ENCODE results near the gene MTA3. TPM values are rescaled to one million over a fixed set of nuclear protein-coding genes. Genes with fewer than 3 reads are reported as not detected.
A peak's percentile ranks its signal among the peaks of the same experiment; 100 is the strongest.

MTA3 gene
- total RNA-seq, 1 donor from 2014 or later, result 39.8 TPM

DNA sequence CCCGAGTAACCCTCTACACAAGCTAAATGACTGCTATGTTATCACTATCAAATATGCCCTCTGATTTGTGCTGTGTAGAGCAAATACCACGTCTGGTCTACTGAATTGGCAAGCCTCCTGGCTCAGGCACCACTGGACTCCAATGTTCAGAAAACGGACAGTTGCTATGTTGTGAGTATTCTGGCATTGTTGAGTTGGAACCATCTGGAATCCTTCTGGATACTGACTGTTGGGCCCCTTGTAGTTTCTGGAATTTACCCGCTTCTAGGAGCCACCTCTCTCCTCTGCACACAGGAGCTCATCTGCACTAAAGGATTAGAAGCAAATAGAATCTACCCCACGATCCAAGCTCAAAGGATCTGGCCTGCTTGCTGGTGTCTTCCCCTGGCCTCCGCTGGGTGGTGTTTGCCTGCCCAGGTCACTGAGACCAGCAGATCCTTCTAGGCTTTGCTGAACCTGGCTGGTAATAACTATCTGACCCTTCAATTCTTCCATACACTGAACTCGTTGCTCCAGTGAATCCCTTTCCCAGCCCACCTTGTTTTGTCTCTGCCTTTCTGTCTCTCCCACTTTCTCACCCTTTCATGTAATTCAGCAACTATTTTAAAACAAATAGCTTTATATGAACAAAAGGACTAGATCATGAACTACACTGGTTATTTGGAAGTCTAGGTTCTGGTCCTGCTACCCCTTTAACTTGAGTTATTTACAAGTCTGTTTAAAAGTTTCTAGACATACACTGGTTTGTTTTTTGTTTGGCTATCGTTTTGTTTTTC, 226.0 kb downstream of the MTA3 start:
- H3K36me3 Mint-ChIP-seq (ENCODE audit: low read depth), result peaks cover 3% of the 10 kb centered on the region
- peaks cover 33% of the 10 kb centered on the region for H3K4me1 Mint-ChIP-seq (ENCODE audit: low read depth)
- no peak for DNase-seq (ENCODE audit: low spot score)
- no peak overlapping the region for H3K4me3 Mint-ChIP-seq (ENCODE audit: low read depth)
- intact Hi-C loops (cut with micrococcal nuclease), result no loop called here
- no peaks in the 10 kb centered on the region for H3K9me3 Mint-ChIP-seq
- H3K27me3 Mint-ChIP-seq (ENCODE audit: low read depth), result peaks cover 32% of the 10 kb centered on the region
- H3K27ac Mint-ChIP-seq, result no peak overlapping the region

DNA sequence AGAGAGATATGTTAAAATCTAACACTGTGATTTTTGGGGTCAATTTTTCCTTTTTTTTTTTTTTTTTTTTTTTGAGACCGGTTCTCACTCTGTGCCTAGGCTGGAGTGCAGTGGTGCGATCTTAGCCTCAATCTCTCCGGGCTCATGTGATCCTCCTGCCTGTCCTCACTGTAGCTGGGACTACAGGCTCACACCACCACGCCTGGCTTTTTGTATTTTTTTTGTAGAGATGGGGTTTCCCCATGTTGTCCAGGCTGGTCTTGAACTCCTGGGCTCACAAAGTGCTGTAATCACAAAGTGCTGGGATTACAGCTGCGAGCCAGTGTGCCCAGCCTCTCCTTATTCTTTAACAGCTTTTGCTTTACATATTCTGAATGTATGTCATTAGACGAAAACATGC, 226.8 kb downstream of the MTA3 start:
- Mint-ChIP-seq H3K4me3 (ENCODE audit: low read depth) (no peak overlapping the region), H3K27me3 (ENCODE audit: low read depth) (peaks cover 28% of the 10 kb centered on the region), H3K4me1 (ENCODE audit: low read depth) (peaks cover 33% of the 10 kb centered on the region), H3K36me3 (ENCODE audit: low read depth) (peaks cover 3% of the 10 kb centered on the region), H3K9me3 (no peaks in the 10 kb centered on the region), H3K27ac (no peak overlapping the region)
- no peak for DNase-seq (ENCODE audit: low spot score)
- intact Hi-C loops (cut with micrococcal nuclease), result no loop called here

DNA sequence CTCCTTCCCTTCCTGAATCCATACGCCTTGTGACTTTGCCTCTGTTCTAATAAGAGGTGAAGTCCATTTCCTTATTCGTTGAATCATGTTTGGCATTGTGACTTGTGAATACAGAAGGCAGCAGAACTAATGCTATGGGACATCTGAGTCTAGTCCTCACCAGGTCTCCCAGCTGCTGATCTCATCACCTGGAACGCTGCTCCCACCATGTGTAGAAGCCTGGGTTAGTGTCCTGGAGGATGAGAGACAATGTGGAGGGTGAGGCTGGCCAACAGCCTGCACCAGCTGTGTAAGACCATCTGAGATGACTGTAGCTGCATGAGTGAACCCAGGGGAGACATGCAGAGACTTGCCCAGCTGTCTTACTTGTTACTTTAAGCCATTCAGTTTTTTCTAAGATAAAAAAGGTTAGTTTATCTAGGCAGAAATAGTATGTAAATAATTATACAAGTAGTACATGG, 227.4 kb downstream of the MTA3 start:
- intact Hi-C loops (cut with micrococcal nuclease), result no loop called here
- Mint-ChIP-seq H3K4me3 (ENCODE audit: low read depth) (no peak overlapping the region), H3K36me3 (ENCODE audit: low read depth) (peaks cover 3% of the 10 kb centered on the region), H3K27me3 (ENCODE audit: low read depth) (peaks cover 28% of the 10 kb centered on the region), H3K9me3 (no peaks in the 10 kb centered on the region), H3K27ac (no peak overlapping the region), H3K4me1 (ENCODE audit: low read depth) (peaks cover 37% of the 10 kb centered on the region)
- DNase-seq (ENCODE audit: low spot score), result no peak

DNA sequence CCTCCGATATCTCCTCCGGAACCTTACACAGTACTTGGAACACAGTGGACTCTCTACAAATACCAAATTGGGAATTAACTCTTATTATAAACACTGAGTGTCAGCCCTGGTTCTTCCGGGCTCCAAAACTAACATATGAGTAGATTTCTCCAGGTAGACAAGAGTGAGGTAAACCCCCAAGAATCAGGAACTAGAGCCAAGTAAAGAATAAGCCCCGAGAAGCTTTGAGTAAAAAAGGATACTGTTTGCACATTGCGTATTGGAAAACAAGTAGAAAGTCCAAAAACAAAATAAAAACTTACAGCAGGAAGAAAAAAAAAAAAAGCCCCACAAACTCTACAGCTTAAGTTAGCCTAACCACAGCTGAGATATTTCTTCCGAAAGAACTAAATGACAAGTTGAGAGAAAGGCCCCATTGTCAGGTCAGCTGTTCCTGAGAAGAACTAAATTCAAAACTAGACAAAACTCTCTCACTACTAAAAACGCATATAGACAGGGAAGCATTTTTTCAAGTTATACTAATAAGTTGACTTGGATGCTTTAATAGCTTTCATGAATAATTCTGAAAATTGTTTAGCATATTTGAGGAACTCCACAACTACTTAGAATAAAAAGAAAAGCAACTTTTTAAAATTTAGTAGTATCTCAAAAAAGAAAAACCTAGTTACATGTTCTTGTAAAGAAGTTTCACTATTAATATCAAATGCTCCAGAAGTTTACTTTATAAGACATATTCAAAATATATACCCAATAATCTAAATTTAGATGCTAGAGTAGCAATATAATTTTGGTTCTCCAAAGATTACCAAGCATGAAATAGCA, 228.2 kb downstream of the MTA3 start:
- Mint-ChIP-seq H3K9me3 (no peaks in the 10 kb centered on the region), H3K4me1 (ENCODE audit: low read depth) (peaks cover 37% of the 10 kb centered on the region), H3K36me3 (ENCODE audit: low read depth) (peaks cover 3% of the 10 kb centered on the region), H3K27ac (peak overlapping the region; percentile 80), H3K4me3 (ENCODE audit: low read depth) (no peak overlapping the region), H3K27me3 (ENCODE audit: low read depth) (peaks cover 20% of the 10 kb centered on the region)
- DNase-seq (ENCODE audit: low spot score), result no peak
- intact Hi-C loops (cut with micrococcal nuclease), result no loop called here

DNA sequence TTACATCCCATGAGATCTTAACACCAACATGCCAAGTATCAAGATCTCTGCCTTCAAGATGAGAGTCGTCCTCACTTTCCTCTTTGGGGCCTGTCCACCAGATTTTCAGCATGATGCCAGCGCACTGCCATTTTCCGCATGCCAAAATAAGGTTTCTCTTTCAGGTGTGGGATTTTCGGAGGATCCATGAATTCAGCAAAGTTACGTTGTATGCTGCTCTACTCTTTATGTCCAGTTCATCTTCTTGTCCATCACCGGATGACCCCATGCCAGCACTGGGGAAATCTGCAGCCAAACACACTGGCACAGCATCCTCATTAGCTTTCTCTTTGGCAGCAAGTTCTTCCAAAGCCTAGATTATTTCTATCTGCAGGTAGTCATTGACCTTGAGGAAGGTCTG, 228.8 kb downstream of the MTA3 start:
- peaks cover 3% of the 10 kb centered on the region for H3K36me3 Mint-ChIP-seq (ENCODE audit: low read depth)
- H3K27me3 Mint-ChIP-seq (ENCODE audit: low read depth), result peaks cover 17% of the 10 kb centered on the region
- H3K9me3 Mint-ChIP-seq, result no peaks in the 10 kb centered on the region
- H3K4me3 Mint-ChIP-seq (ENCODE audit: low read depth), result no peak overlapping the region
- intact Hi-C loops (cut with micrococcal nuclease), result no loop called here
- peak overlapping the region; percentile 21 for H3K27ac Mint-ChIP-seq
- DNase-seq (ENCODE audit: low spot score), result no peak
- H3K4me1 Mint-ChIP-seq (ENCODE audit: low read depth), result peaks cover 35% of the 10 kb centered on the region

DNA sequence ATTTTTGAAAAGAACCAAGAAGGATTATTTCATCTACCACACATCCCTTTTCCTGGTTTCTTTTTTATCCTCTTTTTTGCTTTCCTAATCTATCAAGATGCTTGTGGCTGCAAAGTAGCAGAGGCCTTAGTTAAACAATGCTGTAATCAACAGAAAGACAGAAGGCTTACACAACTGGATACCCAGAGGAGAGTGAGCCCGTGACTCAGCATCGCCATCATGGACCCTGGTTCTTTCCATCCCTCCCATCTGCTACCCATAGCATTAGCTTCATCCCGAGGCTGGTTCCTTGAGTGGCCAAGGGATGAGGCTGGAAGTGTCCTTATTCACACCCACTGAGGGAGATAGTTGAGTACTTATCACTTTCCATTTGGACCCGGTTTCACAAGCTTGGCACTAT, 231.4 kb downstream of the MTA3 start:
- Mint-ChIP-seq H3K27me3 (ENCODE audit: low read depth) (peaks cover 1% of the 10 kb centered on the region), H3K4me1 (ENCODE audit: low read depth) (peaks cover 38% of the 10 kb centered on the region), H3K27ac (no peak overlapping the region), H3K4me3 (ENCODE audit: low read depth) (no peak overlapping the region), H3K36me3 (ENCODE audit: low read depth) (no peaks in the 10 kb centered on the region), H3K9me3 (no peaks in the 10 kb centered on the region)
- intact Hi-C loops (cut with micrococcal nuclease), result no loop called here
- DNase-seq (ENCODE audit: low spot score), result no peak

DNA sequence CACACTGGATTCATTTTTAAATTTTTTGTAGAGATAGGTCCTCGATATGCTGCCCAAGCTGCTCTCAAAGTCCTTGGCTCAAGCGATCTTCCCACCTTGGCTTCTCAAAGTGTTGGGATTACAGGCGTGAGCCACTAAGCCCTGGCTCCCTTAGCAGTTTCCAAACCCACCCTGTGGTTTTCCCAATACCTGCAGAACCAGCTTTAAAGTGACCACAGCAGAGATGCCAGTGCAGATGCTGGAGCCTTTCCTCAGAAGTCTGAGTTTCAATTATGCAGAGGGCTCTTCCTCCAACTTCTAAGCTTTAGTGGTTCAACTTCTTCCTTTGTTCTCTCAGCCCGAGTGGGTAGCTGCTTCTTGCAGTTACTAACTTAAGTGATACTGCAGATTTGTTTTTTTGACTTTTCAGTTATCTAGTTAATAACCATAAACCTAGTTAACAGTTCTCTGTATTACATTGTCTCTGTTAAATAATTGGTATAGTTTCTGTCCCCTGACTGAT, 232.1 kb downstream of the MTA3 start:
- Mint-ChIP-seq H3K4me1 (ENCODE audit: low read depth) (peaks cover 43% of the 10 kb centered on the region), H3K4me3 (ENCODE audit: low read depth) (no peak overlapping the region), H3K36me3 (ENCODE audit: low read depth) (no peaks in the 10 kb centered on the region), H3K9me3 (no peaks in the 10 kb centered on the region), H3K27me3 (ENCODE audit: low read depth) (no peaks in the 10 kb centered on the region), H3K27ac (no peak overlapping the region)
- intact Hi-C loops (cut with micrococcal nuclease), result no loop called here
- no peak for DNase-seq (ENCODE audit: low spot score)

DNA sequence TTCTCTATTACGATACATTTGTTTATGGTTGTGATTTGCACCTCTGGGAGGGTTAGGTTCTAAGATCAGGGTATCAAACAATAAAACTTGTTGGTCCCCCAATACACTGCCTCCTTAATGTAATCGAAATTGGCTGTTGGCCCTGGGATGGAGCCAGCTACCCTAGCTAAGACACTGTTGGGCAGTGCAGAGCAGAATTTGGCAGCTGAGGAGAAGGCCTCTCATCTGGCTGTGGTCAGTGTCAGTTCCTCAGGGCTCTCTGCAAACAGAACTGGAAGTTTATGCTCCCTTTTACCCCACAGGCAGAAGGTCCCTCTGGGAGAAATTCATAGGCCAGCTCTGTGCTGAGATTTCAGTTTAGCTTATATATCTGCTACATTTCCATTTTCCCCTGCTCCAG, 232.5 kb downstream of the MTA3 start:
- no peak overlapping the region for H3K4me3 Mint-ChIP-seq (ENCODE audit: low read depth)
- no peaks in the 10 kb centered on the region for H3K36me3 Mint-ChIP-seq (ENCODE audit: low read depth)
- peaks cover 39% of the 10 kb centered on the region for H3K4me1 Mint-ChIP-seq (ENCODE audit: low read depth)
- no peak for DNase-seq (ENCODE audit: low spot score)
- intact Hi-C loops (cut with micrococcal nuclease), result no loop called here
- no peak overlapping the region for H3K27ac Mint-ChIP-seq
- H3K9me3 Mint-ChIP-seq, result no peaks in the 10 kb centered on the region
- no peaks in the 10 kb centered on the region for H3K27me3 Mint-ChIP-seq (ENCODE audit: low read depth)

DNA sequence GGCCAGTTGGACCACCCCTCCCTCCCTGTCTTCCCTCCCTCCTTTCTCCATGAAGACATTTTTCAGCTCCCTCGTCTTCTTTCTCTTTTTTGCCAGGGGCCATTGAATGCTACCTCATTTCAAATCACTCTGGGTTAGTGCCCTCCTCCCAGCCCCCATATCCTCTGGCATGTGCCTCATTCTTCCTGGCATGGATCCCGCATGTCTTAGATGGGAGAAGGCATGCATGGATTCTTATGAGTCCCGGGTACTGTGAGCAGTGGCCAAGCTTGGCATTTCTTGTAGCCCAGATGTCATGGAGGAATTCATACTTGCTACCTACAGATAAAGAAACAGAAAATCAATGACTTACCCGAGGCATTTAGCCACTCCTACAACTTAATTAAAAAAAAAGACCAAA, 232.9 kb downstream of the MTA3 start:
- Mint-ChIP-seq H3K4me3 (ENCODE audit: low read depth) (no peak overlapping the region), H3K27me3 (ENCODE audit: low read depth) (no peaks in the 10 kb centered on the region), H3K4me1 (ENCODE audit: low read depth) (peaks cover 37% of the 10 kb centered on the region), H3K27ac (peak overlapping the region; percentile 33), H3K9me3 (no peaks in the 10 kb centered on the region), H3K36me3 (ENCODE audit: low read depth) (no peaks in the 10 kb centered on the region)
- no peak for DNase-seq (ENCODE audit: low spot score)
- intact Hi-C loops (cut with micrococcal nuclease), result no loop called here

DNA sequence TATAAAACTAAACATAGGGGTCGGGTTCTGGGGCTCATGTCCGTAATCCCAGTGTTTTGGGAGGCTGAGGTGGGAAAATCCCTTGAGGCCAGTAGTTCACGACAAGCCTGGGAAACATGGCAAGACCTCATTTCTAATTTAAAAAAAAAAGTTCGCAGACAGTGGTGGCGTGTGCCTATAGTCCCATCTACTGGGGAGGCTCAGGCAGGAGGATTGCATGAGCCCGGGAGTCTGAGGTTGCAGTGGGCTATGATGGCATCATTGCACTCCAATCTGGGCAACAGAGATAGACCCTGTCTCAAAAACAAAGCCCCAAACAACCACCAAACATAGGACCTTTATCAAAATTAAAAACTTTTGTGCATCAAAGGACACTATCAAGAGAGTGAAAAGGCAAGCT, 233.7 kb downstream of the MTA3 start:
- Mint-ChIP-seq H3K9me3 (no peaks in the 10 kb centered on the region), H3K27me3 (ENCODE audit: low read depth) (no peaks in the 10 kb centered on the region), H3K4me1 (ENCODE audit: low read depth) (peaks cover 34% of the 10 kb centered on the region), H3K4me3 (ENCODE audit: low read depth) (no peak overlapping the region), H3K36me3 (ENCODE audit: low read depth) (no peaks in the 10 kb centered on the region), H3K27ac (no peak overlapping the region)
- intact Hi-C loops (cut with micrococcal nuclease), result no loop called here
- no peak for DNase-seq (ENCODE audit: low spot score)

DNA sequence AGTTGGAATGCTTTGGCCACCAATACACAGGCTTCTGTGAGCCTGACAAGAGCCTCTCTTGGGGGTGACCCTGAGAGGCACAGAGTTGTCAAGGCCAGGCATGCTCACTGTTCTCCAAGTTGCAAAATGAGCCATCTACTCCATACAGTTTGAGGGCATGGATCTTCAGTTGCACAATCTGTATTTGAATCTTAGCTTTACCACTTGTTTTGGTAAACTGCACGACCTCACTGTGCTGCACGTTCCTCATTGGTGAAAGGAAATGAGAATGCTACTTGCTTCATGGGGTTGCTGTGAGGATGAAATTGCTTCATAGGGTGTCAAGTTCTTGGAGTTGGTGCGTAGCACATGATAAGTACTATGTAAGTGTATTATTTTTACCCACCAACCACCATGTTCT, 235.9 kb downstream of the MTA3 start:
- Mint-ChIP-seq H3K27ac (no peak overlapping the region), H3K36me3 (ENCODE audit: low read depth) (no peaks in the 10 kb centered on the region), H3K9me3 (no peaks in the 10 kb centered on the region), H3K4me1 (ENCODE audit: low read depth) (peaks cover 35% of the 10 kb centered on the region), H3K27me3 (ENCODE audit: low read depth) (no peaks in the 10 kb centered on the region), H3K4me3 (ENCODE audit: low read depth) (no peak overlapping the region)
- no peak for DNase-seq (ENCODE audit: low spot score)
- intact Hi-C loops (cut with micrococcal nuclease), result no loop called here

DNA sequence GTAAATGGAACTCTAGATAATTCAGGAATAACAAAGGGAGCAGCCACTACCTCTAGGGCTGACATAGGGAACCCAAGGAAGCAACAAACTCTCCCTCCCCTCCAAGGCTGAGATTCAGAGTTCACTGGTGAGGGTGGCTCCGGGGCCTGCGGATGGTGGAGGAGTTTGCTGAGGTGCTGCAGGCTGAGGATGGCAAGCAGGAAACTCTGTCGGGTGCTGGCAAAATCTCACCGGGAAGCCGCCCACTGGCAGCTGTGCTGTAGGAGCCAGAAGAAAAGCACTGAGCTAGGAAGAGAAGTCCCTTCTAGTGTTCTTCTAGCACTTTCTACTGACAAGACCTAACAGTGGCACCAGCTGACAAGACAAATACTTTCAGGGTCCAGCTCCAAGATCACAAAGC, 236.5 kb downstream of the MTA3 start:
- no peaks in the 10 kb centered on the region for H3K9me3 Mint-ChIP-seq
- DNase-seq (ENCODE audit: low spot score), result no peak
- peaks cover 37% of the 10 kb centered on the region for H3K4me1 Mint-ChIP-seq (ENCODE audit: low read depth)
- no peaks in the 10 kb centered on the region for H3K27me3 Mint-ChIP-seq (ENCODE audit: low read depth)
- no peak overlapping the region for H3K27ac Mint-ChIP-seq
- intact Hi-C loops (cut with micrococcal nuclease), result no loop called here
- no peak overlapping the region for H3K4me3 Mint-ChIP-seq (ENCODE audit: low read depth)
- no peaks in the 10 kb centered on the region for H3K36me3 Mint-ChIP-seq (ENCODE audit: low read depth)

All from activated T-helper 2 cell treated with anti-CD3 and anti-CD28 coated beads, Interferon-gamma antibody, Interleukin-2, Interleukin-4, amounts not matched to agents 10 μg/mL and 5 μg/mL and 100 μg/mL, durations not matched to agents 14 hours and 24 hours and 36 hours (primary cell).